ENCODE results near the gene FMO5.

GRCh38 chr1:147246044-147246690 is 21.0 kb upstream of the FMO5 start:
- TF ChIP-seq POLR2AphosphoS5 (IDR thresholded peaks at IDR 0.05): no peak
- TF ChIP-seq CTCF (IDR thresholded peaks at IDR 0.05): no peak
- no peak for TF ChIP-seq POLR2A (IDR thresholded peaks at IDR 0.05; ENCODE audit: low read depth)
- no peak for TF ChIP-seq EP300 (IDR thresholded peaks at IDR 0.05)

All from esophagus muscularis mucosa (tissue), 4 donors.